SK-N-MC (cell line): ENCODE data around the gene ABLIM1.

ENCODE experiments used
- EZH2 ChIP-seq: fragments of 200-600 bp; sonication (generic); IDR thresholded peaks from one replicate; pipeline ENCODE4 v1.6.1; 2017; ENCODE audit warnings: antibody characterized with exemption
- FOXP2 ChIP-seq: optimal IDR thresholded peaks from 2 replicates; pipeline ENCODE3; 2011; ENCODE audit warnings: mild to moderate bottlenecking, moderate library complexity; ENCODE audit not compliant: insufficient read depth; ENCODE audit errors: extremely low read length, control extremely low read depth

DNA sequence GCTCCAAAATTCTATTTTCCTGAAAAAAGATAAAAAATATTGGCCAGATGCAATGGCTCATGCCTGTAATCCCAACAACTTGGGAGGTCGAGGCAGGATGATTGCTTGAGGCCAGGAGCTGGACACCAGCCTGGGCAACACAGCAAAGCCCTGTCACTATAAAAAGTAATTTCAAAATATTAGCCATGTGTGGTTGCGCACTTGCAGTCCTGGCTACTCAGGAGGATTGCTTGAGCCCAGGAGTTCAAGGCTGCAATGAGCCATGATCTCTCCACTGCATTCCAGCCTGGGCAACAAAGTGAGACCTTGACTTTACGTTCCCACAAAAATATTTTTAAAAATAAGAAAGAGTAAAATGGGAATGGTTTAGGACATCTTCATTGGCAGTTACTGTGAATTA lies 149.7 kb downstream of the ABLIM1 start:
- TF ChIP-seq EZH2: no peak
- TF ChIP-seq FOXP2: no peak
